Mammary epithelial cell (primary cell): Measurements from ENCODE around the gene GIMAP5.

ENCODE experiments used
- CTCF ChIP-seq, 2 donors: IDR thresholded peaks in 1 of 2; conservative IDR thresholded peaks in 1 of 2; 2 replicates each; pipeline ENCODE4 v1.5.1; 2011 to 2012; ENCODE audit warnings: inconsistent platforms in 2 of 2, low read length in 2 of 2, mild to moderate bottlenecking in 2 of 2, control low read depth in 1 of 2, low read depth in 1 of 2; ENCODE audit not compliant: insufficient read depth in 1 of 2; ENCODE audit errors: extremely low read depth in 1 of 2
- EZH2 ChIP-seq: IDR thresholded peaks from 2 replicates; pipeline ENCODE4 v1.6.1; 2012; ENCODE audit warnings: low read length, inconsistent platforms, borderline replicate concordance

DNA sequence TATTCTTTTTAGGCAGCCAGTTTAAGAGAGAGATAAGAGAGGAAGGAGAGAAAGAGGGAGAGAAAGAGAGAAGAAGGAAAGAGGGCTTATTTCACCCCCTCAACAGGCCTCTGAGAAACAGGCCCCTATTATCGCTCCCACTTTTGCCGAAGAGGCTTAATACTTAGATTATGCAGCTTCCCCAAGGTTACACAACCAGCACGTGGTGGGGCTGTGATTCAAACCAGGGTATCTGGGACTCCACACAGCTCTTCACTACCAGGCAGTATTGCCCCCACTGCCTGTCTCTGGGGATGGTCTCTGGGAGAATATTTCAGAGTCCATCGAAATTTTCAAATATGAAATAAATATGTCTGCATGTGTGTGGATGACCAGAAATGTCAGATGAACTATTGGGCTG is 17.8 kb upstream of the GIMAP5 start:
- TF ChIP-seq CTCF (conservative IDR thresholded peaks at IDR 0.05 in 1 of 2, IDR thresholded peaks at IDR 0.05 in 1 of 2; ENCODE audit: extremely low read depth in 1 of 2, insufficient read depth in 1 of 2, low read depth in 1 of 2, low read length in 2 of 2) = no peak
- no peak for TF ChIP-seq EZH2
